SK-N-SH (cell line): Measurements from ENCODE around the gene LATS2.

ENCODE experiments used
- CTCF ChIP-seq: fragments of 200-600 bp; sonication (generic); IDR thresholded peaks from 2 replicates; pipeline ENCODE4 v1.6.1; 2017; ENCODE audit warnings: antibody characterized with exemption, mild to moderate bottlenecking, moderate library complexity
- POLR2AphosphoS5 ChIP-seq: IDR thresholded peaks from 2 replicates; pipeline ENCODE4 v1.6.1; 2012; ENCODE audit warnings: low read depth, low read length
- REST ChIP-seq: IDR thresholded peaks from 2 replicates; pipeline ENCODE4 v1.6.1; 2012; ENCODE audit warnings: mild to moderate bottlenecking, low read depth, low read length, moderate library complexity
- USF1 ChIP-seq: IDR thresholded peaks from 2 replicates; pipeline ENCODE4 v1.4.0; 2012; ENCODE audit warnings: low read depth, borderline replicate concordance
- TF ChIP-seq, protein P1 (sequence below): fragments of 150-350 bp; IDR thresholded peaks from 2 replicates; pipeline ENCODE4 v1.6.1; 2017; ENCODE audit warnings: antibody characterized with exemption, low read length, low read depth, borderline replicate concordance
- TF ChIP-seq, protein P2 (sequence below): IDR thresholded peaks from 2 replicates; pipeline ENCODE4 v1.4.0; 2012; ENCODE audit warnings: low read depth

DNA sequence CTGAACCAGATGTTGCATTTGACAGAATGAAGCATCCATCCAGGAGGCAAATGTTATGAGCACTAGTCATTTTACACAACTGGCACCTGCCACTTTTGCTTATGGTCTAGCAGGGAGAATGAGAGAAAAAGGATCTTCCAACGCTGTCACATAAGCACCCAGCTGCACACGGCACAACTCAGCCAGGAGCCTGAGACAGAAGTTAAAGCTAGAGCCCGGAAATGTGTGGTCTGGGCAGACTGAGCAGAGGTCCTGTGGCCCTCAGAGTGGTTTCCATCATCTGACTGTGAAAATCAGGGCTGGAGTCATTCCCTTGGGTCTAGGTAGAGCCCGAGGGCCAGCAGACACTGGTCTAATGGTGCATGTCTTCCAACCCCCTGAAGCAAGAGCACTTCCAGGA lies 80.5 kb downstream of the LATS2 start:
- TF ChIP-seq CTCF (no peak), REST (no peak), POLR2AphosphoS5 (no peak), USF1 (no peak)
- TF ChIP-seq, protein P1, sequence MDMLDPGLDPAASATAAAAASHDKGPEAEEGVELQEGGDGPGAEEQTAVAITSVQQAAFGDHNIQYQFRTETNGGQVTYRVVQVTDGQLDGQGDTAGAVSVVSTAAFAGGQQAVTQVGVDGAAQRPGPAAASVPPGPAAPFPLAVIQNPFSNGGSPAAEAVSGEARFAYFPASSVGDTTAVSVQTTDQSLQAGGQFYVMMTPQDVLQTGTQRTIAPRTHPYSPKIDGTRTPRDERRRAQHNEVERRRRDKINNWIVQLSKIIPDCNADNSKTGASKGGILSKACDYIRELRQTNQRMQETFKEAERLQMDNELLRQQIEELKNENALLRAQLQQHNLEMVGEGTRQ, result no peak
- TF ChIP-seq, protein P2, sequence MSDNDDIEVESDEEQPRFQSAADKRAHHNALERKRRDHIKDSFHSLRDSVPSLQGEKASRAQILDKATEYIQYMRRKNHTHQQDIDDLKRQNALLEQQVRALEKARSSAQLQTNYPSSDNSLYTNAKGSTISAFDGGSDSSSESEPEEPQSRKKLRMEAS, result no peak
